Measurements from ENCODE around the gene ZNF222. TPM values are rescaled to one million over a fixed set of nuclear protein-coding genes. Genes with fewer than 3 reads are reported as not detected.

ZNF222 gene
- total RNA-seq, 1 experiment from 2014 or later = 0.95 TPM

GRCh38 chr19:44055870-44056269, 30.7 kb downstream of the ZNF222 start:
- Histone ChIP-seq H3K4me3 (ENCODE audit: low read length) (no peak overlapping the region), H3F3A (ENCODE audit: low read length, unreplicated experiment) (no peaks in the 10 kb centered on the region), H3K27me3 (ENCODE audit: low read length) (no peaks in the 10 kb centered on the region), H3K9me2 (replicated peaks; ENCODE audit: low read length) (no peaks in the 10 kb centered on the region), H4K20me1 (ENCODE audit: low read length) (no peaks in the 10 kb centered on the region), H3K4me2 (ENCODE audit: low read length) (no peak overlapping the region), H3K9ac (ENCODE audit: low read length) (no peak overlapping the region), H2AFZ (ENCODE audit: low read length) (no peak overlapping the region), H3K4me1 (ENCODE audit: insufficient read depth, low read length) (no peaks in the 10 kb centered on the region), H3K79me2 (ENCODE audit: low read length) (no peaks in the 10 kb centered on the region), H3K36me3 (ENCODE audit: low read depth, low read length) (no peaks in the 10 kb centered on the region), H3K9me3 (ENCODE audit: low read length) (no peaks in the 10 kb centered on the region), H3K27ac (ENCODE audit: low read length) (no peak overlapping the region)
- TF ChIP-seq EZH2 (IDR thresholded peaks at IDR 0.05; ENCODE audit: low read length, unreplicated experiment) (no peak), EZH2phosphoT487 (IDR thresholded peaks at IDR 0.05; ENCODE audit: borderline replicate concordance, low read length) (no peak), CTCF (conservative IDR thresholded peaks at IDR 0.05; ENCODE audit: low read depth, low read length) (no peak)
- POLR2A ChIA-PET (ENCODE audit: unreplicated experiment) = no interaction called here
- intact Hi-C loops (cut with micrococcal nuclease) = no loop called here
- ATAC-seq = no peak
- no peak for DNase-seq
- BruUV-seq (replicated peaks) = no TSS peak
- CTCF ChIA-PET = no interaction called here

GRCh38 chr19:44059229-44059628, 34.0 kb downstream of the ZNF222 start:
- no peak for ATAC-seq
- no peaks in the 10 kb centered on the region for H3K4me1 ChIP-seq (ENCODE audit: insufficient read depth, low read length)
- no peaks in the 10 kb centered on the region for H3K27me3 ChIP-seq (ENCODE audit: low read length)
- H3K9ac ChIP-seq (ENCODE audit: low read length) = no peak overlapping the region
- H3K9me3 ChIP-seq (ENCODE audit: low read length) = no peaks in the 10 kb centered on the region
- TF ChIP-seq CTCF (conservative IDR thresholded peaks at IDR 0.05; ENCODE audit: low read depth, low read length) (no peak), EZH2 (IDR thresholded peaks at IDR 0.05; ENCODE audit: low read length, unreplicated experiment) (no peak), EZH2phosphoT487 (IDR thresholded peaks at IDR 0.05; ENCODE audit: borderline replicate concordance, low read length) (no peak)
- CTCF ChIA-PET = no interaction called here
- H3K27ac ChIP-seq (ENCODE audit: low read length) = no peak overlapping the region
- no peak overlapping the region for H3K4me2 ChIP-seq (ENCODE audit: low read length)
- H3K4me3 ChIP-seq (ENCODE audit: low read length) = no peak overlapping the region
- no peaks in the 10 kb centered on the region for H3F3A ChIP-seq (ENCODE audit: low read length, unreplicated experiment)
- no peaks in the 10 kb centered on the region for H4K20me1 ChIP-seq (ENCODE audit: low read length)
- POLR2A ChIA-PET (ENCODE audit: unreplicated experiment) = no interaction called here
- H3K9me2 ChIP-seq (replicated peaks; ENCODE audit: low read length) = no peaks in the 10 kb centered on the region
- intact Hi-C loops (cut with micrococcal nuclease) = no loop called here
- no peak for DNase-seq
- no peaks in the 10 kb centered on the region for H3K36me3 ChIP-seq (ENCODE audit: low read depth, low read length)
- no peaks in the 10 kb centered on the region for H3K79me2 ChIP-seq (ENCODE audit: low read length)
- no peak overlapping the region for H2AFZ ChIP-seq (ENCODE audit: low read length)
- no TSS peak for BruUV-seq (replicated peaks)

GRCh38 chr19:44061038-44061437, 35.9 kb downstream of the ZNF222 start:
- intact Hi-C loops (cut with micrococcal nuclease) = no loop called here
- no peak overlapping the region for H3K27ac ChIP-seq (ENCODE audit: low read length)
- no peak for DNase-seq
- H3K4me3 ChIP-seq (ENCODE audit: low read length) = no peak overlapping the region
- no peak overlapping the region for H2AFZ ChIP-seq (ENCODE audit: low read length)
- ATAC-seq = no peak
- ChIA-PET CTCF (no interaction called here), POLR2A (ENCODE audit: unreplicated experiment) (no interaction called here)
- H3F3A ChIP-seq (ENCODE audit: low read length, unreplicated experiment) = no peaks in the 10 kb centered on the region
- H3K79me2 ChIP-seq (ENCODE audit: low read length) = no peaks in the 10 kb centered on the region
- no peaks in the 10 kb centered on the region for H3K4me1 ChIP-seq (ENCODE audit: insufficient read depth, low read length)
- H3K9me2 ChIP-seq (replicated peaks; ENCODE audit: low read length) = no peaks in the 10 kb centered on the region
- TF ChIP-seq EZH2 (IDR thresholded peaks at IDR 0.05; ENCODE audit: low read length, unreplicated experiment) (no peak), CTCF (conservative IDR thresholded peaks at IDR 0.05; ENCODE audit: low read depth, low read length) (no peak), EZH2phosphoT487 (IDR thresholded peaks at IDR 0.05; ENCODE audit: borderline replicate concordance, low read length) (no peak)
- H3K36me3 ChIP-seq (ENCODE audit: low read depth, low read length) = no peaks in the 10 kb centered on the region
- peaks cover 9% of the 10 kb centered on the region; the same call in 1 of the 2 replicates for H3K9me3 ChIP-seq (ENCODE audit: low read length)
- H3K27me3 ChIP-seq (ENCODE audit: low read length) = no peaks in the 10 kb centered on the region
- no peak overlapping the region for H3K4me2 ChIP-seq (ENCODE audit: low read length)
- BruUV-seq (replicated peaks) = no TSS peak
- no peaks in the 10 kb centered on the region for H4K20me1 ChIP-seq (ENCODE audit: low read length)
- no peak overlapping the region for H3K9ac ChIP-seq (ENCODE audit: low read length)
